Measurements from ENCODE around the gene MISP. TPM values are rescaled to one million over a fixed set of nuclear protein-coding genes. Genes with fewer than 3 reads are reported as not detected.

The MISP gene
- total and polyA plus RNA-seq, 2 of the 13 experiments (the other 11 are each of a cell fraction or from before 2014, with no cell fraction given), result 0.67 to 1.3 TPM

- H3K4me3 ChIP-seq (replicated peaks in 1 of 3; ENCODE audit: insufficient read depth in 1 of 3, low read depth in 2 of 3, low read length in 3 of 3), result no peak overlapping the region
- intact Hi-C loops (cut with micrococcal nuclease; ENCODE audit: unreplicated experiment) (no loop called here), in situ Hi-C loops (cut with HindIII; ENCODE audit: extremely low pct_ligation_motif_present, low pct_unique_long_range_greater_than_20kb) (no loop called here)
- ATAC-seq (no peak), FAIRE-seq (no peak), DNase-seq (ENCODE audit: low spot score) (no peak)
- POLR2A ChIA-PET, result interaction anchor here (1.8 kb wide), 1 partner anchor 20 kb away, joined by 6 read pairs; no protein-coding TSS in a partner anchor
- no peak overlapping the region for H3K27ac ChIP-seq (ENCODE audit: extremely low read length, insufficient read depth, low read length)
- peaks cover 30% of the 10 kb centered on the region for H3K4me1 ChIP-seq (ENCODE audit: insufficient read depth, low read length)
- H3K36me3 ChIP-seq (replicated peaks in 1 of 2; ENCODE audit: control insufficient read depth in 1 of 2, insufficient read depth in 2 of 2, low read length in 2 of 2), result no peaks in the 10 kb centered on the region
- CTCF ChIA-PET (ENCODE audit: low intra/inter-chr PET ratio, low total read pairs), result no interaction called here
- H4K20me1 ChIP-seq (ENCODE audit: insufficient read depth, low read length), result no peaks in the 10 kb centered on the region
- no peaks in the 10 kb centered on the region for H3K9me3 ChIP-seq (ENCODE audit: low read length)
- TF ChIP-seq NBN (conservative IDR thresholded peaks at IDR 0.05), result no peak
- no peak for TF ChIP-seq ZNF761 (CRISPR knock-in tag; conservative IDR thresholded peaks at IDR 0.05)
- TF ChIP-seq ZKSCAN1 (IDR thresholded peaks at IDR 0.05; ENCODE audit: low read length), result peak; percentile 71; the same call in 1 of the 2 replicates
- TF ChIP-seq AKNA (CRISPR knock-in tag; IDR thresholded peaks at IDR 0.05; ENCODE audit: borderline replicate concordance), result no peak
- no peak for TF ChIP-seq TRIM24 (CRISPR knock-in tag; IDR thresholded peaks at IDR 0.05)
- no peak for TF ChIP-seq BHLHE40 (IDR thresholded peaks at IDR 0.05; ENCODE audit: low read length)
- no peak for TF ChIP-seq TEAD2 (CRISPR knock-in tag; IDR thresholded peaks at IDR 0.05)
- WGBS (ENCODE audit: low lambda C conversion rate), result 93% methylated on average over 18 of the region's 18 CpGs
- BruUV-seq (replicated peaks), result no TSS peak
- H3K4me2 ChIP-seq (ENCODE audit: low read depth, low read length), result no peak overlapping the region
- no peaks in the 10 kb centered on the region for H3K79me2 ChIP-seq (ENCODE audit: insufficient read depth, low read length)
- H2AFZ ChIP-seq (ENCODE audit: low read length), result no peak overlapping the region
- H3K27me3 ChIP-seq (ENCODE audit: control insufficient read depth in 1 of 2, insufficient read depth in 2 of 2, low read length in 2 of 2), result no peaks in the 10 kb centered on the region
- no peak overlapping the region for H3K9ac ChIP-seq (ENCODE audit: insufficient read depth, low read depth, low read length)
Observed at GRCh38 chr19:723714-724113, 27.2 kb upstream of the MISP start.

Measured in HepG2 (cell line).